ENCODE measurements around the gene RAP1GAP2.

- no peak for TF ChIP-seq CTCF (IDR thresholded peaks at IDR 0.05; ENCODE audit: low read depth, low read length, poor library complexity, severe bottlenecking)
- TF ChIP-seq EZH2phosphoT487 (IDR thresholded peaks at IDR 0.05; ENCODE audit: borderline replicate concordance, low read length): no peak
Measured at GRCh38 chr17:2957631-2958286, 161.5 kb downstream of the RAP1GAP2 start.

Data from DOHH2 (cell line).